HFF-Myc (cell line): Measurements from ENCODE around the gene GPR158.

Source experiments
- DNase-seq: peaks from one replicate; pipeline ENCODE4 v3.0.0-alpha.2; 2011; ENCODE audit warnings: low read depth; ENCODE audit errors: extremely low read depth
- H3K4me3 ChIP-seq: replicated peaks from 2 replicates; pipeline ENCODE4 v1.5.1; 2011; ENCODE audit warnings: low read depth, mild to moderate bottlenecking, control low read depth, low read length
- TF ChIP-seq, protein P1 (sequence below): IDR thresholded peaks from 2 replicates; pipeline ENCODE4 v1.5.1; 2012; ENCODE audit warnings: mild to moderate bottlenecking, low read depth, low read length, control low read depth; ENCODE audit errors: missing control alignments

GPR158 gene

DNA sequence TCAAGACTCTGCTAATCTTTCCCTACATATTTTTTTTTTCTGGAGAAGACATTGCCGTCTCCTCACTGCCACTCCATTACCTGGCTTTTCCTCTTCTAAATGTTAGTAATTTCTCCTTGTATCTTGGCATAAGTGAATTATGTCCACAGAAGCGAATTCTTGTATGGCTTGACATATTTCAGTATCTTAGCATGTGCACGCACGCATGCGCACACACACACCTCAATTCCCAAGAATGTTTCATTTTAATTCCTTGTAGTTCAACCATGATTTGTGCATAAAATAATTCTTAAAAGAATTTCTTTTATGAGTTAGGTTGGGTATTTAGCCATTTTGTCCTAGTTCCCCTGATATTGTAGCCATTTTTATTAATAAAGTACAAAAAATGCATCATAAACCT lies 458.0 kb downstream of the GPR158 start:
- TF ChIP-seq, protein P1, sequence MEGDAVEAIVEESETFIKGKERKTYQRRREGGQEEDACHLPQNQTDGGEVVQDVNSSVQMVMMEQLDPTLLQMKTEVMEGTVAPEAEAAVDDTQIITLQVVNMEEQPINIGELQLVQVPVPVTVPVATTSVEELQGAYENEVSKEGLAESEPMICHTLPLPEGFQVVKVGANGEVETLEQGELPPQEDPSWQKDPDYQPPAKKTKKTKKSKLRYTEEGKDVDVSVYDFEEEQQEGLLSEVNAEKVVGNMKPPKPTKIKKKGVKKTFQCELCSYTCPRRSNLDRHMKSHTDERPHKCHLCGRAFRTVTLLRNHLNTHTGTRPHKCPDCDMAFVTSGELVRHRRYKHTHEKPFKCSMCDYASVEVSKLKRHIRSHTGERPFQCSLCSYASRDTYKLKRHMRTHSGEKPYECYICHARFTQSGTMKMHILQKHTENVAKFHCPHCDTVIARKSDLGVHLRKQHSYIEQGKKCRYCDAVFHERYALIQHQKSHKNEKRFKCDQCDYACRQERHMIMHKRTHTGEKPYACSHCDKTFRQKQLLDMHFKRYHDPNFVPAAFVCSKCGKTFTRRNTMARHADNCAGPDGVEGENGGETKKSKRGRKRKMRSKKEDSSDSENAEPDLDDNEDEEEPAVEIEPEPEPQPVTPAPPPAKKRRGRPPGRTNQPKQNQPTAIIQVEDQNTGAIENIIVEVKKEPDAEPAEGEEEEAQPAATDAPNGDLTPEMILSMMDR: no peak
- H3K4me3 ChIP-seq: no peak overlapping the region
- DNase-seq: no peak

DNA sequence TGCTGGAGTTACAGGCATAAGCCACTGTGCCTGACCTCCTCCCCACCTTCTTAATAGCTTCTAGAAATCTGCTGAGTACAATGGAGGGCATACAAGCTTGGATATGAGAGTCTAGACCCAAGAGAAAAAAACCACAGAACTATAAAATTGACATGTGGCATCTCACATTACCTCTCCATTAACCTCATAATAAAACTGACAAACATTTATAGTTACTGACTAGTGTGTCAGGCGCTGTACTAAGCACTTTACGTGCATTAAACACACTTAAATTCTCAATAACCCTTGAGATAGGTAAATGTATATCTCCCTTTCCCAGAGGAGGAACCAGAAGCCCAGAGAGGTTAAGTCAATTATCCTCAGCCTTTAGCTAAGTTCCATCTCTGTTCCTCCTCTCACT lies 458.7 kb downstream of the GPR158 start:
- TF ChIP-seq, protein P1: no peak
- H3K4me3 ChIP-seq: no peak overlapping the region
- DNase-seq: no peak

DNA sequence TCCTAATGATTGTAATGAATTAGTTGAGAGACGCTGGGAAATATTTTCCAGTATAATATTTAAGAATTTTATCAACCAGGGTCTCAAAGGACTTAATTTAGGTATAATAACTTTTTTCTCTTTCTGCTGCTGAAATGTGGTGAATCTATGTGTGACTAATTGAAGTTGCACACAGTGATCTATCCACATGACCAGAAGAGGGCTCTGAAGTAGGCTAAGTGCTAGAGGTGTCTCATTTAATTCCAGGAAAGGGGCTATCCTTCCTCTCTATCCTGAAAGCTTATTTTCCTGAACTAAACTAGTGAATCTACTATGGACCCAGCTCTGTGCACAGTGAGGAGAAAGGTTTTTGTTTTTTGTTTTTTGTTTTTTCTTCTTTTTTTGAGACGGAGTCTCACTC lies 464.8 kb downstream of the GPR158 start:
- no peak for DNase-seq

DNA sequence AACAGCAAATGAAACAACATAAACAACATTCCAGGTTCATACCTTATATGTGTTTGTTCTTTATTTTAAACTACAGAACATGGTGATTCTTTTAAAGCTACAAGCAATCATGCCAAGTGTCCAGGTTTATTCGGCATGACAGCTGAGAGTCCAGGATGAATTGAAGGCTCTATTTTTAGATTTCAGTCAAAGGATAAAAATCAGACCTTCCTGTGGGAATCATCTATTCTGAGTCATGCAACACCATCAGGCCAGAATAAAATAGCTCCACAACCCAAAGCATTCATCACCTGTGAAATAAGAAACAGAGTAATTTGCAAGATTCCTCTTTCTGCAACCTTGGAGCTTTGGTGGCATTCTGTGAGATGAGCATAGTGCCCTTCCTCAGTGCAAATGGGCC lies 466.8 kb downstream of the GPR158 start:
- DNase-seq: no peak
- no peak overlapping the region for H3K4me3 ChIP-seq
- TF ChIP-seq, protein P1: no peak

More for the DNA sequence above, 464.8 kb downstream of the GPR158 start:
- H3K4me3 ChIP-seq: no peak overlapping the region
- TF ChIP-seq, protein P1: no peak

DNA sequence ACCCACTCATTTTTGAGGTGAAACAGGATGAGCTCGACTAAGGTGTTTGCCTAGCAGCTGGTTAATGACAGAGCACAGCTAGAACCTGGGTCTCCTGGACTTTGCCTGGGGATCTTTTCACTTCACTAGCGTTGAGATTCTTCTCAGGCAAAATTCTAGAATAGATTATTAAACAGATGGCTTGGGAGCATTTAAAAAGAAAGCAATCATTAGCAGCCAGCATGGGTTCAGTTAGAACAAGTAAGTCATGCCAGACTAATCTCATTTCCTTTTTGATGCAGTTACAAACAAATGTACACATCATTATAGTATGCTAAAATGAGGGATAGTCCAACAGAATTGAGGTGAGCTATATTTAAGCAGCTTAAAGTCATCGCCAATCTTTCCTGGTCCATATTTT lies 467.9 kb downstream of the GPR158 start:
- TF ChIP-seq, protein P1: no peak
- H3K4me3 ChIP-seq: no peak overlapping the region
- no peak for DNase-seq

DNA sequence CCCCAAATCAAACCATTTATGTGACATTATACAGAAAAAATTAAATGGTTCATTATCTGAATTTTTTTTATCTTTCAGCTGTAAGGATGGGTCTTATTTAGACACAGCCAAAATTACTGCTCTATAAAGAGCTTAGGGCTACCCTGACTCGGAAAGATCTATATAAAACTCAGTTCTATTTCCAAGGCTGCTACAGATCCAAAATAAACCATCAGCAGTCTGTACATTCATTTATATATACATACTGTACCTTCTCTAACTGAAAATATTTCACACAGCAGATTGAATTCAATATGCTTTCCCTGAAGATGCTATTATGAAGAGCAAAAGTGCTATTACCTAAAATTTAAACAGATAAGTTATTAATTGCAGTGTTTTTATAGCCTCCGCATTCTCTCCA lies 471.6 kb downstream of the GPR158 start:
- TF ChIP-seq, protein P1: no peak

DNA sequence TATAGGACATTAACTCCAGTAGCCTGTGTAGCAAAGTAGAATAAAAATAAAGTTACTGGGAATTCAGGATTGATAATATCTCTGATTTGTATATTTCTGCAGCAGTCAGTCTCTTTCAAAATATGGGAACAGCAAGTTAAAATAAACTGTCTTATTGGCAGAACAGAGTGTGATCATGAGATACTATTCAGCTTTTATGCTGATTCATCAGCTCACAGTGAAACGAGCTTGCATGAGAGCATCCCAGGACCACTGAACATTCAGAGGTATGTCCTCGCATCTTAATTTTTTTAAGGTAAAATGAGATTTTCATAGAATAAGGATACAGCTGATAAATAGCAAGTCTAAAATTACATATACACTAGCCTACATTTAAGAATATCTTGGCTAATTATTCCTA lies 476.7 kb downstream of the GPR158 start:
- TF ChIP-seq, protein P1: no peak
- no peak overlapping the region for H3K4me3 ChIP-seq
- no peak for DNase-seq

More for the DNA sequence above, 471.6 kb downstream of the GPR158 start:
- DNase-seq: no peak
- H3K4me3 ChIP-seq: no peak overlapping the region
